ENCODE measurements around the gene CCDC110.

Gene CCDC110

DNA sequence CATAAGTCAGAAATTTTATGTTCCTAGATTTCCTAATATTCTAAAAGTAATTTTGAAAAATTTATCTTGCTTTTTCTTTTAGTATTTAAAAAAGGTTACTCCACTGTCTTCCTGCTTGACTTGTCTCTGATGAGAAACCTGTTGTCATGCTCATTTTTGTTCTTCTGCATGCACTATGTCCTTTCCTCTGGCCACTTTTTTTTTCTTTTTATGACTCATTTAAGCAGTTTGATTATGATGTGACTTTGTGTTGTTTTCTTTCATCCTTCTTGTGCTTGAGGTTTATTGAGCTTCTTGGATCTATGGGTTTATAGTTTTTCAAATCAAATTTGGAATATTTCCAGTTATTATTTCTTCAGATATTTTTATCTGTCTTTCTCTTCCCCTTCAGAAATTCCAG, 33.7 kb downstream of the CCDC110 start:
- DNase-seq (ENCODE audit: extremely low spot score) = peak; percentile 10
- TF ChIP-seq, protein P1, sequence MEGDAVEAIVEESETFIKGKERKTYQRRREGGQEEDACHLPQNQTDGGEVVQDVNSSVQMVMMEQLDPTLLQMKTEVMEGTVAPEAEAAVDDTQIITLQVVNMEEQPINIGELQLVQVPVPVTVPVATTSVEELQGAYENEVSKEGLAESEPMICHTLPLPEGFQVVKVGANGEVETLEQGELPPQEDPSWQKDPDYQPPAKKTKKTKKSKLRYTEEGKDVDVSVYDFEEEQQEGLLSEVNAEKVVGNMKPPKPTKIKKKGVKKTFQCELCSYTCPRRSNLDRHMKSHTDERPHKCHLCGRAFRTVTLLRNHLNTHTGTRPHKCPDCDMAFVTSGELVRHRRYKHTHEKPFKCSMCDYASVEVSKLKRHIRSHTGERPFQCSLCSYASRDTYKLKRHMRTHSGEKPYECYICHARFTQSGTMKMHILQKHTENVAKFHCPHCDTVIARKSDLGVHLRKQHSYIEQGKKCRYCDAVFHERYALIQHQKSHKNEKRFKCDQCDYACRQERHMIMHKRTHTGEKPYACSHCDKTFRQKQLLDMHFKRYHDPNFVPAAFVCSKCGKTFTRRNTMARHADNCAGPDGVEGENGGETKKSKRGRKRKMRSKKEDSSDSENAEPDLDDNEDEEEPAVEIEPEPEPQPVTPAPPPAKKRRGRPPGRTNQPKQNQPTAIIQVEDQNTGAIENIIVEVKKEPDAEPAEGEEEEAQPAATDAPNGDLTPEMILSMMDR (IDR thresholded peaks at IDR 0.05; ENCODE audit: control extremely low read depth, extremely low read depth, low read depth, missing control alignments) = no peak
- ChIA-PET POLR2A (no interaction called here), CTCF (no interaction called here)

DNA sequence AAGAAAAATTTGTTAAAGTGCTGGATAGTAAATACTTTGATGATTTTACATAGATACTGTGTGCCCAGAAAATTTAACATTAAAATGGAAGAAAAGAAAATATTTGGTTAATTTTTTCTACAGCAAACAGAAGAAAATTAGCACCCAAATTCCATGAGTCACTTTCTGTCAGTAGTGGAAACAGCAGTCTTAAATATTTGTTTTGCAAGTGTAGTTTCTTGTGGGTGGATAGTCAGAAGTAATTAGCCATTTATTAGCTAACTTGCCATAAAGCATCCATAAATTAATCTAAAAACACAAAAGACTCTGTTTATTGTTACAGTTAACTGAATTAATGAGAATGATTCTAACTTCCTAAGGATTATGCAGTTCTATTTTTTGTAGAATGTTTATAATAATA, 36.1 kb downstream of the CCDC110 start:
- TF ChIP-seq, protein P1 (IDR thresholded peaks at IDR 0.05; ENCODE audit: control extremely low read depth, extremely low read depth, low read depth, missing control alignments) = no peak
- DNase-seq (ENCODE audit: extremely low spot score) = no peak
- ChIA-PET POLR2A (no interaction called here), CTCF (no interaction called here)

DNA sequence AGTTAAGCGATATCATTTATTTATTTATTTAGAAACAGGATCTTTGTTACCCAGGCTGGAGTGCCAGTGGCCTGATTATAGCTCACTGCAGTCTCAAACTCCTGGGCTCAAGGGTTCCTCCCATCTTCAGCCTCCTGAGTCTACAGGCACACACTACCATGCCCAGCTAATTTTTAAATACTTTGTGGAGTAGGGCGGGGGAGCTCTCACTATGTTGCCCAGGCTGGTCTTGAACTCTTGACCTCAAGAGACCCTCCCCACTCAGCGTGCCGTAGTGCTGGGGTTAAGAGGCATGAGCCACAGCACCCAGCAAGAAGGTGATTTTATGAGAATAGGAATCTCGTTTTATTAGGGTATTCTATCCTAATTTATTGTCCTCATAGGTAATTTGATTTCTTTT, 41.9 kb downstream of the CCDC110 start:
- ChIA-PET CTCF (interaction anchor here (1.5 kb wide), 1 partner anchor 24 kb away, joined by 4 read pairs; no protein-coding TSS in a partner anchor), POLR2A (no interaction called here)
- no peak for DNase-seq (ENCODE audit: extremely low spot score)
- TF ChIP-seq, protein P1 (IDR thresholded peaks at IDR 0.05; ENCODE audit: control extremely low read depth, extremely low read depth, low read depth, missing control alignments) = no peak

DNA sequence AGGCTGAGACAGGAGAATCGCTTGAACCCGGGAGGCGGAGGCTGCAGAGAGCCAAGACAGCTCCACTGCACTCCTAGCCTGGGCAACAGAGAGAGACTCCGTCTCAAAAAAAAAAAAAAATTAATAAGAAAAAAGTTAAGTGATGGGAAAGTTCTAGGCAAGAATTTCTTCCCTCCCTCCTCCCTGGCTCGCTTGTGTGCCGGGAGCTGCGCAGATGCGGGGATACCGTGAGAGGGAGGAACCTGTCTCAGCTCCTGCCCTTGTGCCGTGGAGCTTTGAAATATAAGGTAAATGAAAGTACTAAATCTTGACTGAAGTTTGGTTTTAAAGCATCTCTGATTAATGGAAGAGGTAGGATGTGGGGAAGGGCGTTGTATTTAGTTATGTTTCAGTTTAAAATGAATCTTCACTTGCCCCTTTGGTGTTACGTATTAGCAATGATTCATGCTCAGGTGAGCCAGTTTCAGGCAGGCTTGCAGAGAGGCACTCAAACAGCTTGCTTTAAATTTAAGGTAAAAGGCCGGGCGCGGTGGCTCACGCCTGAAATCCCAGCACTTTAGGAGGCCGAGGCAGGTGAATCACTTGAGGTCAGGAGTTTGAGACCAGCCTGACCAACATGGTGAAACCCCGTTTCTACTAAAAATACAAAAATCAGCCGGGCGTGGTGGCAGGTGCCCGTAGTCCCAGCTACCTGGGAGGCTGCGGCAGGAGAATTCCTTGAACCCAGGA, 44.4 kb downstream of the CCDC110 start:
- ChIA-PET POLR2A (interaction anchor here (2.3 to 2.6 kb wide), 2 partner anchors 22 to 31 kb away, joined by 9 to 16 read pairs; partner anchors contain the start of genes ANKRD37 and LRP2BP), CTCF (interaction anchor here (0.6 to 3.7 kb wide), 7 partner anchors 8 to 1163 kb away, joined by 3 to 32 read pairs (median 4); no protein-coding TSS in a partner anchor)
- TF ChIP-seq, protein P1 (IDR thresholded peaks at IDR 0.05; ENCODE audit: control extremely low read depth, extremely low read depth, low read depth, missing control alignments) = no peak

DNA sequence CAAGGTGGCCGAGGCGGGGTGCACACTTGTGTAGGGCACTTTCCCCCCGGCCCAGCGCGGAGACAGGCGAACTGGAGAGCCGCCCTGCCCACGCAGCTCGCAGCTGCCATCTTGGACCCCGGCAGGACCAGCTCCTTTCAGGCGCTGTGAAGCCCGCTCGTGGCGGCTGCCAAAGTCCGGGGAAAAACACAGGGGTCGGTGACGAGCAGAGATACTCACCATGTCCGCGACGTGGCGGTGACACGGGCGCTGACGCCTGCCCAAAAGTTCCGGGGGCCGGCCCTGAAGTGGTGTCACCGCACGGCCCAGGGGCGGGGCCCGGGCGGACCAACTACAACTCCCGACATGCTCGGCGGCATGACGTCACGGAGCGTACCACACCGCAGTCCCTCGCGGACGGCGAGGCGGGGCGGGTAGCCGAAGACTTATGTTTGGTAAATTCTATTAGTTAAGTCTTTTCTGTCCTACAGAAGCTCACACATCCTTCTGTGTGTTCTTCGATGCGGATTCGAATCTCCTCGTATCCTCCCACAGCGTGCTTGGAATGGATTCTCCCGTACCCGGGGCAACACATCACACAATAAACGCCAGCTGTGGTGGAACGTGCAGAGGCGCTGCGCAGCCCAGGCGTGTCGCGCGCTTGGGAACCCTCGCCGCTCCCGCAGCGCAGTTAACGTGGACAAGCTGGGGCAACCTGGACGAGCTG, 45.7 kb downstream of the CCDC110 start, which contains the start of gene UFSP2:
Gene UFSP2, minus strand, starts transcription at position 318 of the 706 bp plus-strand sequence. Its CDS starts 96 bp downstream, at position 222.
- TF ChIP-seq, protein P1 (IDR thresholded peaks at IDR 0.05; ENCODE audit: control extremely low read depth, extremely low read depth, low read depth, missing control alignments) = no peak
- DNase-seq (ENCODE audit: extremely low spot score) = peak; percentile 92
- ChIA-PET CTCF (interaction anchor here (0.9 to 3.7 kb wide), 13 partner anchors 9 to 1162 kb away, joined by 3 to 32 read pairs (median 3); partner anchors contain the start of gene SLC25A4), POLR2A (interaction anchor here (1.0 to 2.6 kb wide), 5 partner anchors 20 to 163 kb away, joined by 3 to 16 read pairs (median 3); partner anchors contain the start of genes ANKRD37, CCDC110 and LRP2BP)

More for the DNA sequence above, 44.4 kb downstream of the CCDC110 start:
- no peak for DNase-seq (ENCODE audit: extremely low spot score)

Measured in GM10248 (cell line).